ENCODE results near the gene TYK2.

Gene TYK2

GRCh38 chr19:10305139-10305806, 75.1 kb downstream of the TYK2 start:
- no peak for DNase-seq
